DOHH2 (cell line): ENCODE data around the gene NOL4L.

Experiments used
- H3F3A ChIP-seq: fragments of 200-600 bp; sonication (generic), shearing (Covaris generic); 2 replicates; pipeline ENCODE4 v1.6.0; 2016; ENCODE audit warnings: antibody characterized with exemption, mild to moderate bottlenecking; ENCODE audit not compliant: control insufficient read depth, insufficient read depth
- H3K27ac ChIP-seq: fragments of 200-600 bp; sonication (generic); 2 replicates; pipeline ENCODE4 v1.5.1; 2014; ENCODE audit warnings: low read depth, mild to moderate bottlenecking, low read length, moderate library complexity
- H3K27me3 ChIP-seq: fragments of 200-600 bp; sonication (generic); 2 replicates; pipeline ENCODE4 v1.6.1; 2014; ENCODE audit warnings: mild to moderate bottlenecking, low read length, mixed read lengths; ENCODE audit not compliant: control insufficient read depth
- H3K36me3 ChIP-seq: fragments of 200-600 bp; sonication (generic); 2 replicates; pipeline ENCODE4 v1.6.1; 2014; ENCODE audit warnings: mild to moderate bottlenecking, low read length, moderate library complexity, mixed read lengths; ENCODE audit not compliant: control insufficient read depth
- H3K4me1 ChIP-seq: fragments of 200-600 bp; sonication (generic); 2 replicates; pipeline ENCODE4 v1.6.1; 2014; ENCODE audit warnings: mild to moderate bottlenecking, low read length, mixed read lengths; ENCODE audit not compliant: control insufficient read depth
- H3K4me2 ChIP-seq: fragments of 200-600 bp; sonication (generic); 2 replicates; pipeline ENCODE4 v1.6.0; 2014; ENCODE audit warnings: mild to moderate bottlenecking, low read length, moderate library complexity
- H3K4me3 ChIP-seq: fragments of 200-600 bp; sonication (generic); 2 replicates; pipeline ENCODE4 v1.5.1; 2014; ENCODE audit warnings: mild to moderate bottlenecking, low read length, mixed read lengths
- H3K79me2 ChIP-seq: fragments of 200-600 bp; sonication (generic); 2 replicates; pipeline ENCODE4 v1.6.1; 2014; ENCODE audit warnings: mild to moderate bottlenecking, low read length, mixed read lengths; ENCODE audit not compliant: control insufficient read depth
- H3K9me2 ChIP-seq: fragments of 200-600 bp; sonication (generic); replicated peaks from 2 replicates; pipeline ENCODE4 v1.6.1; 2014; ENCODE audit warnings: mild to moderate bottlenecking, low read length, mixed read lengths; ENCODE audit not compliant: control insufficient read depth
- H3K9me3 ChIP-seq: fragments of 200-600 bp; sonication (generic); 2 replicates; pipeline ENCODE4 v1.6.1; 2014; ENCODE audit warnings: antibody characterized with exemption, low read length, mixed read lengths; ENCODE audit not compliant: control insufficient read depth, insufficient read depth
- H4K20me1 ChIP-seq: fragments of 200-600 bp; sonication (generic); 2 replicates; pipeline ENCODE4 v1.6.0; 2014; ENCODE audit warnings: low read depth, mild to moderate bottlenecking, antibody characterized with exemption, low read length, moderate library complexity; ENCODE audit not compliant: control insufficient read depth, insufficient read depth
- EZH2phosphoT487 ChIP-seq: fragments of 200-600 bp; sonication (generic); IDR thresholded peaks from 2 replicates; pipeline ENCODE4 v1.6.1; 2017; ENCODE audit warnings: borderline replicate concordance, mild to moderate bottlenecking, antibody characterized with exemption, low read length, moderate library complexity, mixed read lengths
- TF ChIP-seq, protein P1 (sequence below): fragments of 200-600 bp; sonication (generic); IDR thresholded peaks from one replicate; pipeline ENCODE4 v1.5.1; 2014; ENCODE audit warnings: antibody characterized with exemption, mild to moderate bottlenecking, low read depth, low read length; ENCODE audit not compliant: poor library complexity, severe bottlenecking

Gene NOL4L

DNA sequence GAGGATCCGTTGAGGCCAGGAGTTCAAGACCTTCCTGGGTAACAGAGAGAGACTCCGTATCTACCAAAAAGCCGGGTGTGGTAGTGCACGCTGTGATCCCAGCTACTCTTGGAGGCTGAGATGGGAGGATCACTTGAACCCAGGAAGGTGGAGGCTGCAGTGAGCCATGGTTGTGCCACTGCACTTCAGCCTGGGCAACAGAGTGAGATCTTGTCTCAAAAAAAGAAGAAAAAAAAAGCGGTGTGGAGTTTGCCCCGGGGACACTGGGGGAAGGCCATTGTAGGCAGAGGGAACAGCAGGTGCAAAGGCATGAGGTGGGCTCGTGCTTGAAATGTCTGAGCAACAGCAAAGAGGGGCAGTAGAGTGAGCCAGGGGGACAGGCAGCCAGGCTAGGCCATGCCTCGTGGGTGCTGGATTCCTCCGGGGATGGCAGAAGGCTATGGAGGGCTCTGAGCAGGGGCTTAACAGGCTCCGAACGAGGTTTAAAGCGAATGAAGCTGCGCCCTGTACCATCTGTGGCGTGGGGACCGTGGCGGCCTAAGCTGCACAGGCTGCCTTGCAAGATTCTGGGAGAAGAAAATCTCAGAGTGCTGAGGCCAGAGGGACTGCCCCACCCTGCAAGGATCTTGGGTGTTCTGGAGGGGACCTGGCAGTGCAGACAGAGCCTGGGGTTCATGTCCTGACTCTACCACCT, 36.9 kb upstream of the NOL4L start:
- Histone ChIP-seq H3K79me2 (no peaks in the 10 kb centered on the region), H3K36me3 (no peaks in the 10 kb centered on the region), H3K4me3 (no peak overlapping the region), H3K9me2 (no peaks in the 10 kb centered on the region), H3K27me3 (peaks cover 5% of the 10 kb centered on the region; the same call in 1 of the 2 replicates), H3K27ac (no peak overlapping the region), H3K4me1 (peaks cover 5% of the 10 kb centered on the region), H3K9me3 (no peaks in the 10 kb centered on the region), H3K4me2 (no peak overlapping the region), H3F3A (no peaks in the 10 kb centered on the region), H4K20me1 (no peaks in the 10 kb centered on the region)
- TF ChIP-seq EZH2phosphoT487: no peak
- TF ChIP-seq, protein P1, sequence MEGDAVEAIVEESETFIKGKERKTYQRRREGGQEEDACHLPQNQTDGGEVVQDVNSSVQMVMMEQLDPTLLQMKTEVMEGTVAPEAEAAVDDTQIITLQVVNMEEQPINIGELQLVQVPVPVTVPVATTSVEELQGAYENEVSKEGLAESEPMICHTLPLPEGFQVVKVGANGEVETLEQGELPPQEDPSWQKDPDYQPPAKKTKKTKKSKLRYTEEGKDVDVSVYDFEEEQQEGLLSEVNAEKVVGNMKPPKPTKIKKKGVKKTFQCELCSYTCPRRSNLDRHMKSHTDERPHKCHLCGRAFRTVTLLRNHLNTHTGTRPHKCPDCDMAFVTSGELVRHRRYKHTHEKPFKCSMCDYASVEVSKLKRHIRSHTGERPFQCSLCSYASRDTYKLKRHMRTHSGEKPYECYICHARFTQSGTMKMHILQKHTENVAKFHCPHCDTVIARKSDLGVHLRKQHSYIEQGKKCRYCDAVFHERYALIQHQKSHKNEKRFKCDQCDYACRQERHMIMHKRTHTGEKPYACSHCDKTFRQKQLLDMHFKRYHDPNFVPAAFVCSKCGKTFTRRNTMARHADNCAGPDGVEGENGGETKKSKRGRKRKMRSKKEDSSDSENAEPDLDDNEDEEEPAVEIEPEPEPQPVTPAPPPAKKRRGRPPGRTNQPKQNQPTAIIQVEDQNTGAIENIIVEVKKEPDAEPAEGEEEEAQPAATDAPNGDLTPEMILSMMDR: no peak

DNA sequence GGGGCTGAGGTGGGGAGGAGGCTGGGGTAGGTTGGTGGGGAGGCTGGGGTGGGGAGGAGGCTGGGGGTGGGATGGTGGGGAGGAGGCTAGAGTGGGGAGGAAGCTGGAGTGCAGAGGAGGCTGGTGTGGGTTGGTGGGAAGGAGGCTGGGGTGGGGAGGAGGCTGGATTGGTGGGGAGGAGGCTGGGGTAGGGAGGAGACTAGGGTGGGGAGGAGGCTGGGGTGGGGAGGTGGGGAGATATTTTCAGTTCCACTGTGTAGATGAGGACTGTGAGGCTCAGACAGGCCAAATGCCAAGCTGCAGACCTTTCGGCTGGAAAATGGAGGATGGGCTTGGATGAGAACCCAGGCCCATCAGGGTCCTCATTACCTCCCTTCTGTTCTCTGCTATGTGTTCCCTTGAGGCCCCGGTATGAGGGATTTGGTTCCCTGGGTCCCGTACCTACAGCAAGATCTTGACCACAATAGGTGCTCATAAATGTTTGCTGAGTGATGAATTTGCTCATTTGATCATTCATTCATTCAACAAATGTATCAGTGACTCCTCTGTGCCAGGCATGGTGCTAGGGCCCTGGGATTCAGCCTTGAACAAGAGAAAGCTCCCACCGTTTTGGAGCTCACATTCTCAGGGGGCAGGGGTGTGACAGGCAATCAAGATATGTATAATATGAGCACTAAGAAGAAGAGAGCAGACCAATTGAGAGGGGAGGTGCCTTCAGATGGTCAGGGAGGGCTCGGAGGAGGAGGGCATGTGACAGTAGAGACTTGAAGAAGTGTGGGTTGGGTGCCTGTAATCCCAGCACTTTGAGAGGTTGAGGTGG, 36.1 kb upstream of the NOL4L start:
- Histone ChIP-seq H3K9me3 (no peaks in the 10 kb centered on the region), H3K27ac (no peak overlapping the region), H3K4me2 (no peak overlapping the region), H4K20me1 (no peaks in the 10 kb centered on the region), H3K9me2 (no peaks in the 10 kb centered on the region), H3K4me3 (no peak overlapping the region), H3K79me2 (no peaks in the 10 kb centered on the region), H3K27me3 (0 out of 2 replicates have a peak, but pooled peaks cover 3% of the 10 kb centered on the region), H3F3A (no peaks in the 10 kb centered on the region), H3K4me1 (no peaks in the 10 kb centered on the region), H3K36me3 (no peaks in the 10 kb centered on the region)
- TF ChIP-seq EZH2phosphoT487: no peak
- TF ChIP-seq, protein P1: no peak

DNA sequence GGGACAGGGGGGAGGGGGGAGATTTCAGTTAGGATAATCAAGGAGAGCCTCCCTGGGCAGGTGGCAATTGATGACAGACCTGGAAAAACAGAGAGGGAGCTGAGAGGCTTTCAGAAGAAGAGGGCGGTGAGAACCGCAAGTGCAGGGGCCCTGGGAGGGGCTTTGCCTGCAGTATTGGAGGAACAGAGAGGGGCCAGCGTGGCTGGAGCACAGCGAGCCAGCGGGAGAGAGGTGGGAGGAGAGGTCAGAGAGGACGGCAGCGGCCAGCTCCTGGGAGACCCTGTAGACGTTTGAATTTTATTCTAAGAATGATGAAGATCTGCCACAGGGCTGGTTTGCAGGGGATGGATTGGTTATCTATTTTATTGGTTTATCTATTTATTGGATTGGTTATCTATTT, 34.5 kb upstream of the NOL4L start:
- Histone ChIP-seq H3K79me2 (no peaks in the 10 kb centered on the region), H3K36me3 (no peaks in the 10 kb centered on the region), H3K4me3 (no peak overlapping the region), H3K27me3 (0 out of 2 replicates have a peak, but pooled peaks cover 3% of the 10 kb centered on the region), H3K4me1 (no peaks in the 10 kb centered on the region), H3K9me3 (no peaks in the 10 kb centered on the region), H3K9me2 (no peaks in the 10 kb centered on the region), H4K20me1 (no peaks in the 10 kb centered on the region), H3F3A (no peaks in the 10 kb centered on the region), H3K4me2 (no peak overlapping the region), H3K27ac (no peak overlapping the region)
- TF ChIP-seq, protein P1: no peak
- no peak for TF ChIP-seq EZH2phosphoT487
